ENCODE results near the gene SUPT20HL2.
"Not testable (repeated sequence)": the region's sequence is repeated elsewhere in the genome, so short reads cannot be mapped to it uniquely, and the experiment has no call there.

DNA sequence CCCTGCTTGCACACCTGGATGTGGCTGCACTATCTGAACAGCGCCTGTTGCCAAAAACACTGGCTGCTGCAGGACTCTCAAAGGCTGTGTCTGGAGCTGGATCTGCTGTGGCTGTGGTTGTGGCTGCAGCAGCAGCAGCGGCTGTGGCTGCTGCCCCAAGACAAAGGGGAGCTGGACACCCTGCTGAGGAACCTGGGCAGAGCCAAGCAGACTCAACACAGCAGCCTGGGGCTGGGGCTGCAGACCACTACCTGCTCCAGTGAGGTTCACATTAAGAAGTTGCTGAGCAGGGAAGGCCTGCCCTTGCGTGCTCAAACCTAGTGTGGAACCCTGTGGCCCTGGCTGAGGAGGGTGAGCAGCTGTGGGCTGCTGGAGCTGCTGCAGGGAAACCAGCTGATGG is 3.0 kb downstream of the SUPT20HL2 start:
- TF ChIP-seq, protein P1, sequence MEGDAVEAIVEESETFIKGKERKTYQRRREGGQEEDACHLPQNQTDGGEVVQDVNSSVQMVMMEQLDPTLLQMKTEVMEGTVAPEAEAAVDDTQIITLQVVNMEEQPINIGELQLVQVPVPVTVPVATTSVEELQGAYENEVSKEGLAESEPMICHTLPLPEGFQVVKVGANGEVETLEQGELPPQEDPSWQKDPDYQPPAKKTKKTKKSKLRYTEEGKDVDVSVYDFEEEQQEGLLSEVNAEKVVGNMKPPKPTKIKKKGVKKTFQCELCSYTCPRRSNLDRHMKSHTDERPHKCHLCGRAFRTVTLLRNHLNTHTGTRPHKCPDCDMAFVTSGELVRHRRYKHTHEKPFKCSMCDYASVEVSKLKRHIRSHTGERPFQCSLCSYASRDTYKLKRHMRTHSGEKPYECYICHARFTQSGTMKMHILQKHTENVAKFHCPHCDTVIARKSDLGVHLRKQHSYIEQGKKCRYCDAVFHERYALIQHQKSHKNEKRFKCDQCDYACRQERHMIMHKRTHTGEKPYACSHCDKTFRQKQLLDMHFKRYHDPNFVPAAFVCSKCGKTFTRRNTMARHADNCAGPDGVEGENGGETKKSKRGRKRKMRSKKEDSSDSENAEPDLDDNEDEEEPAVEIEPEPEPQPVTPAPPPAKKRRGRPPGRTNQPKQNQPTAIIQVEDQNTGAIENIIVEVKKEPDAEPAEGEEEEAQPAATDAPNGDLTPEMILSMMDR (IDR thresholded peaks at IDR 0.05; ENCODE audit: extremely low read depth in 1 of 2, insufficient read depth in 1 of 2, low read depth in 1 of 2, low read length in 2 of 2), result not testable (repeated sequence)
- TF ChIP-seq JUN (IDR thresholded peaks at IDR 0.05; ENCODE audit: borderline replicate concordance, insufficient read depth, insufficient read length, low read depth); EZH2 (IDR thresholded peaks at IDR 0.05; ENCODE audit: borderline replicate concordance, low read depth, low read length, severe bottlenecking): not testable (repeated sequence)
